Panc1 (cell line): Measurements from ENCODE around the gene ACTBL2. TPM values are rescaled to one million over a fixed set of nuclear protein-coding genes. Genes with fewer than 3 reads are reported as not detected.
"Not testable (repeated sequence)": the region's sequence is repeated elsewhere in the genome, so short reads cannot be mapped to it uniquely, and the experiment has no call there.

Experiments
- ATAC-seq: fragments of 200-7000 bp; cut with Tn5 transposase; 2 replicates; pipeline ENCODE4 v1.9.1; 2020; ENCODE audit warnings: mild to moderate bottlenecking, moderate library complexity
- BruUV-seq: library from RNA; stranded (reverse); fragments of 400-500 nt; replicated peaks from 2 replicates; lab custom pipeline; 2021; lab: Mats Ljungman, UMichigan
- CTCF ChIA-PET: fragments of 300-600 bp; sonication (Branson Sonifier 250); formaldehyde crosslinking; loops from one replicate; lab custom pipeline; 2022; ENCODE audit warnings: antibody characterized with exemption; lab: Charles Lee
- POLR2A ChIA-PET: fragments of 300-600 bp; sonication (Branson Sonifier 250); formaldehyde crosslinking; loops from one replicate; lab custom pipeline; 2022; ENCODE audit warnings: antibody characterized with exemption; lab: Charles Lee
- DNase-seq: peaks from one replicate; pipeline ENCODE4 v3.0.0-alpha.2; 2010; ENCODE audit warnings: low read depth, low spot score
- H3K27ac ChIP-seq: 2 replicates; pipeline ENCODE4 v1.5.1; 2011; ENCODE audit warnings: mild to moderate bottlenecking, low read length, inconsistent platforms
- H3K27me3 ChIP-seq: fragments of 200-500 bp; sonication (Bioruptor generic); 2 replicates; pipeline ENCODE4 v1.6.0; 2014; ENCODE audit warnings: low read length, inconsistent platforms; ENCODE audit not compliant: control insufficient read depth, insufficient read depth
- H3K36me3 ChIP-seq: fragments of 200-500 bp; sonication (Bioruptor generic); 2 replicates; pipeline ENCODE4 v1.5.1; 2014; ENCODE audit warnings: inconsistent platforms, mild to moderate bottlenecking, low read length, moderate library complexity; ENCODE audit not compliant: control insufficient read depth, insufficient read depth
- H3K4me1 ChIP-seq: 2 replicates; pipeline ENCODE4 v1.5.1; 2011; ENCODE audit warnings: inconsistent platforms, mild to moderate bottlenecking, low read length, moderate library complexity; ENCODE audit not compliant: control insufficient read depth, insufficient read depth
- H3K4me3 ChIP-seq, 2 experiments: 2 replicates each; pipeline ENCODE4 v1.5.1; 2011 to 2012; ENCODE audit warnings: low read depth in 2 of 2, low read length in 2 of 2, mild to moderate bottlenecking in 2 of 2, inconsistent platforms in 1 of 2, moderate library complexity in 1 of 2
- H3K9me3 ChIP-seq: fragments of 200-500 bp; sonication (Bioruptor generic); 2 replicates; pipeline ENCODE4 v1.5.1; 2014; ENCODE audit warnings: low read depth, mild to moderate bottlenecking, inconsistent platforms, low read length, moderate library complexity; ENCODE audit not compliant: control insufficient read depth, insufficient read depth
- CTCF ChIP-seq: fragments of 450-650 bp; IDR thresholded peaks from 2 replicates; pipeline ENCODE4 v1.5.1; 2017; ENCODE audit warnings: mild to moderate bottlenecking
- POLR2AphosphoS5 ChIP-seq: IDR thresholded peaks from 2 replicates; pipeline ENCODE4 v1.6.1; 2012; ENCODE audit warnings: mild to moderate bottlenecking, low read depth, low read length, moderate library complexity
- REST ChIP-seq, 2 experiments: IDR thresholded peaks; 2 replicates each; pipeline ENCODE4 v1.6.1; 2011 to 2012; ENCODE audit warnings: low read depth in 2 of 2, control low read depth in 1 of 2, low read length in 1 of 2, mild to moderate bottlenecking in 1 of 2, moderate library complexity in 1 of 2; ENCODE audit not compliant: insufficient read depth in 1 of 2
- SIN3A ChIP-seq: IDR thresholded peaks from 2 replicates; pipeline ENCODE4 v1.6.1; 2012; ENCODE audit warnings: low read depth, mild to moderate bottlenecking, low read length, moderate library complexity, borderline replicate concordance; ENCODE audit not compliant: insufficient read depth
- TCF7L2 ChIP-seq: IDR thresholded peaks from 2 replicates; pipeline ENCODE4 v1.6.1; 2011; ENCODE audit warnings: mild to moderate bottlenecking, low read depth, low read length, inconsistent platforms
- in situ Hi-C: cut with HindIII; loops from 2 replicates; pipeline ENCODE4 v1.10.0; 2016; ENCODE audit warnings: low sequenced_read_pairs, low pct_unique_long_range_greater_than_20kb
- intact Hi-C: fragments of 100-400 bp; cut with micrococcal nuclease; formaldehyde crosslinking; loops from one replicate; pipeline ENCODE4 v1.10.0; 2022; ENCODE audit not compliant: unreplicated experiment
- total RNA-seq: library from RNA; stranded (reverse); gene quantifications from one replicate; pipeline ENCODE4 v1.2.1, GENCODE V29; 2021; ENCODE audit not compliant: unreplicated experiment

The ACTBL2 gene
- total RNA-seq, 1 experiment from 2014 or later, result not detected

- ChIA-PET POLR2A (no interaction called here), CTCF (no interaction called here)
- H3K9me3 ChIP-seq, result no peaks in the 10 kb centered on the region
- 0 out of 2 replicates have a peak overlapping the region, but pooled peaks have one; percentile 10 for H3K27ac ChIP-seq
- in situ Hi-C loops (no loop called here), intact Hi-C loops (no loop called here)
- no TSS peak for BruUV-seq
- no peaks in the 10 kb centered on the region for H3K36me3 ChIP-seq
- no peaks in the 10 kb centered on the region; the same call in 1 of the 2 replicates for H3K4me1 ChIP-seq
- TF ChIP-seq REST (IDR thresholded peaks at IDR 0.05; ENCODE audit: insufficient read depth in 1 of 2, low read depth in 2 of 2, low read length in 1 of 2), result no peak
- no peak for TF ChIP-seq TCF7L2
- TF ChIP-seq CTCF, result no peak
- no peak for TF ChIP-seq SIN3A
- TF ChIP-seq POLR2AphosphoS5, result no peak
- DNase-seq, result no peak
- no peak overlapping the region for H3K4me3 ChIP-seq
- H3K27me3 ChIP-seq, result no peaks in the 10 kb centered on the region
- ATAC-seq, result no peak
Measured at GRCh38 chr5:57466544-57466943, 16.1 kb downstream of the ACTBL2 start.

GRCh38 chr5:57460056-57460455 is 22.6 kb downstream of the ACTBL2 start:
- H3K4me3 ChIP-seq, POLR2A ChIA-PET, H3K27ac ChIP-seq, intact Hi-C loops, ATAC-seq, DNase-seq, H3K27me3 ChIP-seq, H3K9me3 ChIP-seq, in situ Hi-C loops, H3K4me1 ChIP-seq, BruUV-seq, H3K36me3 ChIP-seq, CTCF ChIA-PET: not testable (repeated sequence)

GRCh38 chr5:57458443-57458842 is 24.2 kb downstream of the ACTBL2 start:
- POLR2A ChIA-PET, result no interaction called here

More at GRCh38 chr5:57458443-57458842, 24.2 kb downstream of the ACTBL2 start:
- no peak for TF ChIP-seq POLR2AphosphoS5
- in situ Hi-C loops, result no loop called here
- no peaks in the 10 kb centered on the region for H3K27me3 ChIP-seq
- CTCF ChIA-PET, result no interaction called here
- ATAC-seq, result no peak
- intact Hi-C loops, result no loop called here
- BruUV-seq, result no TSS peak
- no peaks in the 10 kb centered on the region for H3K36me3 ChIP-seq
- H3K4me3 ChIP-seq, result no peak overlapping the region
- H3K4me1 ChIP-seq, result no peaks in the 10 kb centered on the region
- DNase-seq, result no peak
- H3K27ac ChIP-seq, result no peak overlapping the region
- no peaks in the 10 kb centered on the region for H3K9me3 ChIP-seq
